Aorta (tissue), 5 donors: Measurements from ENCODE around the gene SRR. TPM values are rescaled to one million over a fixed set of nuclear protein-coding genes. Genes with fewer than 3 reads are reported as not detected.
A peak's percentile ranks its signal among the peaks of the same experiment; 100 is the strongest.

Experiments used
- ATAC-seq: fragments of 200-7000 bp; cut with Tn5 transposase; one replicate; pipeline ENCODE4 v1.9.1; 2022; ENCODE audit warnings: moderate library complexity; ENCODE audit not compliant: low FRiP score
- DNase-seq, 2 donors: peaks; one replicate each; pipeline ENCODE4 v3.0.0-alpha.2; 2020
- H3K27ac ChIP-seq, 2 donors: one replicate each; pipeline ENCODE4 v1.5.1; 2013; ENCODE audit warnings: low read length in 2 of 2, mild to moderate bottlenecking in 2 of 2, moderate library complexity in 2 of 2, control low read depth in 1 of 2, inconsistent platforms in 1 of 2, low read depth in 1 of 2
- H3K27me3 ChIP-seq, 2 donors: one replicate each; pipeline ENCODE4 v1.6.1; 2013; ENCODE audit warnings: control low read depth in 1 of 2, low read length in 1 of 2, mild to moderate bottlenecking in 1 of 2, moderate library complexity in 1 of 2; ENCODE audit not compliant: insufficient read depth in 2 of 2, control insufficient read depth in 1 of 2
- H3K36me3 ChIP-seq, 2 donors: one replicate each; pipeline ENCODE4 v1.6.1; 2013; ENCODE audit warnings: control low read depth in 1 of 2, low read length in 1 of 2, mild to moderate bottlenecking in 1 of 2; ENCODE audit not compliant: insufficient read depth in 2 of 2, control insufficient read depth in 1 of 2
- H3K4me1 ChIP-seq, 2 donors: one replicate each; pipeline ENCODE4 v1.6.1; 2013; ENCODE audit warnings: low read length in 2 of 2, control low read depth in 1 of 2, mild to moderate bottlenecking in 1 of 2, moderate library complexity in 1 of 2; ENCODE audit not compliant: insufficient read depth in 2 of 2, control insufficient read depth in 1 of 2
- H3K4me3 ChIP-seq, 2 donors: one replicate each; pipeline ENCODE4 v1.5.1; 2013; ENCODE audit warnings: low read length in 2 of 2, control low read depth in 1 of 2, mild to moderate bottlenecking in 1 of 2
- H3K9me3 ChIP-seq: one replicate; pipeline ENCODE4 v1.6.1; 2013; ENCODE audit warnings: mild to moderate bottlenecking, low read length; ENCODE audit not compliant: control insufficient read depth
- WGBS, 2 donors: extraction: QIAGEN DNeasy Blood & Tissue Kit; methylation state at CpG; one replicate each; pipeline ENCODE4 v1.1.7; 2013; 5-methylcytosine and 5-hydroxymethylcytosine counted together
- intact Hi-C, 2 donors: fragments of 100-400 bp; cut with DNase I; formaldehyde crosslinking; loops; one replicate each; pipeline versions ENCODE4 v1.14.2 to v1.15.0; 2022
- polyA plus RNA-seq, 2 donors: library from polyadenylated mRNA; stranded (reverse); fragments of 200-250 nt; gene quantifications; one replicate each; pipeline ENCODE4 v1.2.3, GENCODE V29; 2013
- total RNA-seq, 2 donors: library from RNA; stranded (reverse); fragmentation: NEBNext Ultra II Directional; extraction: Animal tissue kit (Norgen Biotek cat#: 25700); gene quantifications; one replicate each; pipeline ENCODE4 v1.2.1, GENCODE V29; 2021
- donor health status: healthy with polysubstance abuse.
- donor health status: Bipolar disorder and iron deficiency.
- donor health status: DM: no; HTN: no; CAD: no.
- donor health status: DM: no; HTN: no; CAD: no.
- donor health status: DM: yes; HTN: yes; CAD: no.

SRR gene
- total and polyA plus RNA-seq, 4 donors: 4.5 to 9.5 (median 6.5) TPM

DNA sequence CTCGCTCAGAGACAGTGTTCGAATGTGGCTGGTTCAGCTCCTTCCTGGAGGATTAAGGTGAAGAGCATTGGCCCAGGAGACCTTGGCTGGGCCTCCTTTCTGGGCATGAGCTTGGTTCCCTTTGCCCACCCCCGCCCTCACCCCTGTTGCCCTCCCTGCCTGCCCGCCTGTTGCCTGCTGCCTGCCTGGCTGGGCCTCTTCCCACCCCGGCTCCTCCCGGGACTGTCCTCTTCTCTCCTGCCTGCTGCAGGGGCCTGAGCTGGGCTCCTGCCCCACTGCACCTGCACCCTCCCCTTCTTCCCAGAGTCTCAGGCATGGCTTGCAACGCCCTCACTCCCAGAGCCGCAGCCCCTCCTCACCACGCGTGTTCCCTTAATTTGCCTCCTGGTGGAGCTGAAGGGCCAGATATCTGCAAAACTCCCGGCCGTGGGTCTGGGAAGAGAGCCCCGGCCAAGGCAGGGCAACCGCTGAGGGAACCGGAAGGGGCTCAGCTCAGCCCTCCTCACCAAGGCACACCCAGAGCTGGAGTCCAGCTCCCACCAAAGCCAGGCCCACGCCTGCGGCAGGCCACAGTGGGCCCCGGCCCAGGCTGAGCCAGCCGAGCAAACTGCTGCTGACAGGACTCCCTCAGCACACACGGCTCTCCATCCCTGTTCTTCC lies 65.9 kb downstream of the SRR start:
- intact Hi-C loops: no loop called here
- Histone ChIP-seq H3K27me3 (no peaks in the 10 kb centered on the region), H3K4me1 (no peaks in the 10 kb centered on the region), H3K27ac (no peak overlapping the region), H3K36me3 (peaks cover 0 to 2% of the 10 kb centered on the region in 2 donors), H3K9me3 (no peaks in the 10 kb centered on the region), H3K4me3 (no peak overlapping the region)
- ATAC-seq: peak; percentile 9
- peak in 1 of 2 donors; percentile 44 for DNase-seq
- WGBS, 2 donors: 71% methylated on average over 20 of the region's 20 CpGs

DNA sequence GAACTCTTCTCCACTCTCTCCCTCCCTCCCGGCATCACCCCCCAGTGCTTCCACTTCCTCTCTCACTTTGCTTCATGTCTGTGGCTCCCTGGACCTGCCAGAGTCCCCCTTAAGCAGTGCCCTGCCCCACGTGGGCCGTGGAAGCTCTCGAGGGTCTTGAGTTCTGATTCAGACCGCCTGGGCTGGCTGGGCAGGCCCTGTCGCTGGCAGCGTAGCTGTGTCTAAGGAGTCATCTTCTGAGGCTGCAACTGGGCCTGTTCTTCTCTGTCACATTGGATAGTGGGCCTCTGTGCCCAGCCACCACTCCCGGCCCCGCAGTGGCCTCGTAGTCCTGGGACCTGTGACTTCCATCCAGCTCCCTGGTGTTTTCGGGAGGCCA lies 66.5 kb downstream of the SRR start:
- Histone ChIP-seq H3K4me3 (no peak overlapping the region), H3K27me3 (no peaks in the 10 kb centered on the region), H3K27ac (no peak overlapping the region), H3K36me3 (peaks cover 0 to 2% of the 10 kb centered on the region in 2 donors), H3K9me3 (no peaks in the 10 kb centered on the region), H3K4me1 (no peaks in the 10 kb centered on the region)
- WGBS, 2 donors: 88% methylated on average over 11 of the region's 11 CpGs
- peak in 1 of 2 donors; percentile 45 for DNase-seq
- intact Hi-C loops: no loop called here
- ATAC-seq: no peak

DNA sequence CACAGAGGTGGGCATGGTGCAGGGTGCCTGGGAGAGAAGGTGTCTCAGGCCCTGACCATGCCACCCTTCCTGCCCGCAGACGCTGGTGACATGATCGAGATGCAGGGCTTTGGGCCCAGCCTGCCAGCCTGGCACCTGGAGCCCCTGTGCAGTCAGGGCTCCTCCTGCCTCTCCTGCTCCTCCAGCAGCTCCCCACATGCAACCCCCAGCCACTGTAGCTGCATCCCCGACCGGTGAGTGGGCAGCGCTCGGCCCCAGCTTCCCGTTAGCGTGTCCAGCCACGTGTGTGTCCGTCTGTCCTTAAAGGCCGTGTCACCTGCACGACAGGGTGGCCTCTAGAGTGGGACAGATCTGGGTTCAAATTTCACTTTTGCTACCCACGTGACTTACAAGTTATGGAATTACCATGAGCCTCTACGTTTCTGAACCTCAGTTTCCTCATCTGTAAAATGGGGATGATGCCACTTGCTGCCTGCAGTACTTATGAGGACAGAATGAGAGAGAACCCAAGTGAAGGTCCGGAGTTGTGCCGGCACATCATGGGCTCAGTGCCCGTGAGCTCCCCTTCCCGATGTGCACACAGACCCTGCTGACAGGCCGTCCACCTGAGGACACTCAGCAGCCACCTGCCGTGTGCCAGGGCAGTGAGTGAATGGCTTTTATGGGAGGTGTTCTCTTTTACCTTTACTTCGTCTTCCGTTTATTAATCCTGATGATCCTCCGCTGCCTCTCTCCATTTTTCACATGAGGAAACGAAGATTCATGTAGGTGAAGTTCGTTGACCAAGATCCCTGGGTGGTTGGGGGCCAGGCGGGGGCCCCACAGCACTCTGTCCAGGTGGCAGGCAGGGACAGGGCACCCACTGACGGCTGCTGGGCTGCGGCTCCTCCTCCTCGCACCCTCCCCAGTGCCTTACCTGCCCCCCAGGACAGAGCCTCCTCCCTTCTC lies 67.7 kb downstream of the SRR start:
- Histone ChIP-seq H3K4me3 (no peak overlapping the region), H3K9me3 (no peaks in the 10 kb centered on the region), H3K27me3 (no peaks in the 10 kb centered on the region), H3K36me3 (peaks cover 0 to 2% of the 10 kb centered on the region in 2 donors), H3K27ac (no peak overlapping the region), H3K4me1 (no peaks in the 10 kb centered on the region)
- intact Hi-C loops: no loop called here
- ATAC-seq (no peak), DNase-seq (no peak)
- WGBS, 2 donors: 93 to 94% methylated on average over 30 of the region's 30 CpGs

DNA sequence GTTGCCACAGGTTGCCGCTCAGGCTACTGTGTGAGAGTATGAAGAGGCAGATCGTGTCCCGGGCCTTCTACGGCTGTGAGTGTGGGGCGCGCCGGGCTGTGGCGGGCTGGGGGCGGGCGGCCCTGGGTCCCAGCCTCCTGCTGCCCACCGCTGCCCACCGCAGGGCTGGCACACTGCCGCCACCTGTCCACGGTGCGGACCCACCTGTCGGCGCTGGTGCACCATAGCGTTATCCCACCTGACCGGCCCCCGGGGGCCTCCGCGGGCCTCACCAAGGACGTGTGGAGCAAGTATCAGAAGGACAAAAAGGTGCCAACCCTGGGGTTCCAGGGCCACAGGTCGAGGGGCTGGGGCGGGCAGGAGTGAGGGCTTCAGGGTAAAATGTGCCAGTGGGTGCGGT lies 68.4 kb downstream of the SRR start:
- no peaks in the 10 kb centered on the region for H3K9me3 ChIP-seq
- H3K36me3 ChIP-seq: peaks cover 0 to 2% of the 10 kb centered on the region in 2 donors
- 94 to 95% methylated on average over 23 to 26 of the region's 26 CpGs for WGBS, 2 donors
- no peaks in the 10 kb centered on the region for H3K27me3 ChIP-seq
- H3K4me3 ChIP-seq: no peak overlapping the region
- DNase-seq (peak in 1 of 2 donors; percentile 46), ATAC-seq (no peak)
- H3K27ac ChIP-seq: no peak overlapping the region
- intact Hi-C loops: no loop called here
- H3K4me1 ChIP-seq: no peaks in the 10 kb centered on the region

DNA sequence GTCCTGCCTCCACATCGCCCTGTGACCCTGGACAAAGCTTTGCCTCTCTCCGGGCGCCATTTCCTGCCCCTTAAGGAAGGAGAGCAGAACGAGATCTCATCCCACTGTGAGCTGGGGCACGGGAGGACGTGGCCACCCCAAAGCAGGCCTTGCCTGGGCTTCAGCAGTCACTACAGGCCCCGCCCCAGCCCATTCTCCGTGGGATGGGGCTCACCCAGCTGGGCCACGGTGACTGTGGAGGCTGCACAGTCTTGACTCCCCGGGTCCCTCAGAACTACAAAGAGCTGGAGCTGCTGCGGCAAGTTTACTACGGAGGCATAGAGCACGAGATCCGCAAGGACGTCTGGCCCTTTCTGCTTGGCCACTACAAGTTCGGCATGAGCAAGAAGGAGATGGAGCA lies 68.9 kb downstream of the SRR start:
- Histone ChIP-seq H3K27ac (no peak overlapping the region), H3K36me3 (peaks cover 0 to 2% of the 10 kb centered on the region in 2 donors), H3K4me1 (no peaks in the 10 kb centered on the region), H3K4me3 (no peak overlapping the region), H3K27me3 (no peaks in the 10 kb centered on the region), H3K9me3 (no peaks in the 10 kb centered on the region)
- intact Hi-C loops: no loop called here
- DNase-seq: peak in 1 of 2 donors; percentile 44
- no peak for ATAC-seq
- WGBS, 2 donors: 90 to 94% methylated on average over 16 of the region's 16 CpGs

DNA sequence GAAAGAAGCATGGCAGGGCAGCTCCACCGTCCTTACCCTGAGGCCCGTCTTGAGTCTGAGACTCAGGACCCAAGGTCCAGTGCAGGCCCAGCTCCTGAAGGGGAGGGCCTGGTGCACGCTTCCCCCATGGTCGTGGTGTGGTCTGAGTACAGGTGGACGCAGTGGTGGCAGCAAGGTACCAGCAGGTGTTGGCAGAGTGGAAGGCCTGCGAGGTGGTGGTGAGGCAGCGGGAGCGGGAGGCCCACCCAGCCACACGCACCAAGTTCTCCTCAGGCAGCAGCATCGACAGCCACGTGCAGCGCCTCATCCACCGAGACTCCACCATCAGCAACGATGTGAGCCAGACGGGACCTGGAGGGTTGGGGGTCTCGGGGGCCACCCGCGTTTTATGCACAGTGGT lies 69.4 kb downstream of the SRR start:
- Histone ChIP-seq H3K27me3 (no peaks in the 10 kb centered on the region), H3K9me3 (no peaks in the 10 kb centered on the region), H3K27ac (no peak overlapping the region), H3K4me3 (no peak overlapping the region), H3K4me1 (no peaks in the 10 kb centered on the region), H3K36me3 (peaks cover 0 to 2% of the 10 kb centered on the region in 2 donors)
- ATAC-seq: no peak
- 94% methylated on average over 17 to 18 of the region's 18 CpGs for WGBS, 2 donors
- peak in 1 of 2 donors; percentile 46 for DNase-seq
- intact Hi-C loops: no loop called here

Other genes with a start within 250 kb of the SRR start
- 10 to 100 TPM; 27.2 to 69.2 TPM for gene HIC1, start 248.8 kb upstream of the SRR start, total RNA-seq
- 1 to 10 TPM; 1.1 to 2.1 TPM for gene HIC1, start 248.8 kb upstream of the SRR start, polyA plus RNA-seq
- 10 to 100 TPM; 34.8 to 67.3 TPM for gene SMG6, start 165 bp upstream of the SRR start, total RNA-seq
- 10 to 100 TPM; 16.2 to 28.1 TPM for gene SMG6, start 165 bp upstream of the SRR start, polyA plus RNA-seq
- gene TSR1, start 32.5 kb downstream of the SRR start, total RNA-seq: 10 to 100 TPM; 18.5 to 21.8 TPM
- 10 to 100 TPM in 1 of 2 donors, 1 to 10 TPM in 1; 8.8 to 10.7 TPM for gene TSR1, start 32.5 kb downstream of the SRR start, polyA plus RNA-seq
- gene SGSM2, start 33.6 kb downstream of the SRR start, total RNA-seq: 10 to 100 TPM; 48.2 to 87.4 TPM
- gene SGSM2, start 33.6 kb downstream of the SRR start, polyA plus RNA-seq: 100 to 1,000 TPM in 1 of 2 donors, 10 to 100 TPM in 1; 24.9 to 173 TPM
- 10 to 100 TPM; 28.3 to 35.7 TPM for gene MNT, start 97.1 kb downstream of the SRR start, total RNA-seq
- gene MNT, start 97.1 kb downstream of the SRR start, polyA plus RNA-seq: 1 to 10 TPM; 8.3 to 9.0 TPM
- 10 to 100 TPM; 24.6 to 33.3 TPM for gene METTL16, start 207.9 kb downstream of the SRR start, total RNA-seq
- 10 to 100 TPM; 14.3 to 19.1 TPM for gene METTL16, start 207.9 kb downstream of the SRR start, polyA plus RNA-seq